H9 (cell line): ENCODE data around the gene PGA3. TPM values are rescaled to one million over a fixed set of nuclear protein-coding genes. Genes with fewer than 3 reads are reported as not detected.
"Not testable (repeated sequence)": the region's sequence is repeated elsewhere in the genome, so short reads cannot be mapped to it uniquely, and the experiment has no call there.

ENCODE experiments used
- DNase-seq: peaks from one replicate; pipeline ENCODE4 v3.0.0-alpha.2; 2017
- H2AFZ ChIP-seq: one replicate; pipeline ENCODE4 v1.6.1; 2013; ENCODE audit warnings: mild to moderate bottlenecking, low read length, control low read depth, moderate library complexity
- H2AK5ac ChIP-seq: 2 replicates; pipeline ENCODE4 v1.6.1; 2013; ENCODE audit warnings: low read length, control low read depth, mixed read lengths; ENCODE audit not compliant: insufficient read length
- H2BK120ac ChIP-seq: one replicate; pipeline ENCODE4 v1.6.1; 2013; ENCODE audit warnings: low read depth, mild to moderate bottlenecking, low read length, control low read depth, inconsistent platforms; ENCODE audit not compliant: poor library complexity, severe bottlenecking
- H2BK12ac ChIP-seq: 2 replicates; pipeline ENCODE4 v1.6.1; 2013; ENCODE audit warnings: low read length, control low read depth, mixed read lengths, low read depth; ENCODE audit not compliant: insufficient read length
- H2BK15ac ChIP-seq: 2 replicates; pipeline ENCODE4 v1.6.1; 2013; ENCODE audit warnings: low read depth, low read length, control low read depth
- H2BK20ac ChIP-seq: one replicate; pipeline ENCODE4 v1.6.1; 2013; ENCODE audit warnings: low read depth, mild to moderate bottlenecking, low read length, control low read depth, inconsistent platforms; ENCODE audit not compliant: poor library complexity, severe bottlenecking
- H2BK5ac ChIP-seq: 2 replicates; pipeline ENCODE4 v1.6.1; 2013; ENCODE audit warnings: low read length, control low read depth, mixed read lengths; ENCODE audit not compliant: insufficient read length
- H3K14ac ChIP-seq: 2 replicates; pipeline ENCODE4 v1.6.1; 2013; ENCODE audit warnings: low read length, control low read depth; ENCODE audit not compliant: insufficient read depth
- H3K18ac ChIP-seq: 2 replicates; pipeline ENCODE4 v1.6.1; 2013; ENCODE audit warnings: low read depth, mild to moderate bottlenecking, mixed read lengths, low read length, control low read depth; ENCODE audit not compliant: insufficient read length
- H3K23ac ChIP-seq: 2 replicates; pipeline ENCODE4 v1.6.1; 2013; ENCODE audit warnings: low read length, control low read depth, mixed read lengths, low read depth; ENCODE audit not compliant: insufficient read length
- H3K23me2 ChIP-seq: 2 replicates; pipeline ENCODE4 v1.6.1; 2013; ENCODE audit warnings: low read depth, mild to moderate bottlenecking, mixed read lengths, low read length, control low read depth; ENCODE audit not compliant: insufficient read length, poor library complexity, severe bottlenecking
- H3K27ac ChIP-seq: 2 replicates; pipeline ENCODE4 v1.5.1; 2013; ENCODE audit warnings: low read length, control low read depth, mixed read lengths, low read depth; ENCODE audit not compliant: insufficient read length
- H3K27me3 ChIP-seq: 2 replicates; pipeline ENCODE4 v1.6.1; 2013; ENCODE audit warnings: low read length, control low read depth, inconsistent platforms; ENCODE audit not compliant: insufficient read depth
- H3K4ac ChIP-seq: 2 replicates; pipeline ENCODE4 v1.6.1; 2013; ENCODE audit warnings: low read depth, mild to moderate bottlenecking, control low read depth, inconsistent platforms, low read length, moderate library complexity
- H3K4me1 ChIP-seq: 2 replicates; pipeline ENCODE4 v1.6.1; 2013; ENCODE audit warnings: low read length, control low read depth, inconsistent platforms; ENCODE audit not compliant: insufficient read depth
- H3K4me2 ChIP-seq: 2 replicates; pipeline ENCODE4 v1.6.1; 2013; ENCODE audit warnings: low read length, control low read depth, mixed read lengths; ENCODE audit not compliant: insufficient read length, insufficient read depth
- H3K56ac ChIP-seq: 2 replicates; pipeline ENCODE4 v1.6.1; 2013; ENCODE audit warnings: low read depth, mild to moderate bottlenecking, mixed read lengths, low read length, control low read depth; ENCODE audit not compliant: insufficient read length
- H3K79me1 ChIP-seq: 2 replicates; pipeline ENCODE4 v1.6.1; 2013; ENCODE audit warnings: low read depth, mild to moderate bottlenecking, moderate library complexity, low read length, control low read depth, inconsistent platforms; ENCODE audit not compliant: insufficient read depth, poor library complexity, severe bottlenecking
- H3K79me2 ChIP-seq: 2 replicates; pipeline ENCODE4 v1.6.1; 2013; ENCODE audit warnings: low read length, control low read depth, inconsistent platforms; ENCODE audit not compliant: insufficient read depth
- H3K9ac ChIP-seq: 2 replicates; pipeline ENCODE4 v1.6.1; 2013; ENCODE audit warnings: low read length, control low read depth, mixed read lengths; ENCODE audit not compliant: insufficient read length; ENCODE audit errors: extremely low read depth
- H3K9me3 ChIP-seq: one replicate; pipeline ENCODE4 v1.6.1; 2013; ENCODE audit warnings: low read depth, low read length, inconsistent platforms; ENCODE audit not compliant: control insufficient read depth
- H3T11ph ChIP-seq: one replicate; pipeline ENCODE4 v1.6.1; 2013; ENCODE audit warnings: mild to moderate bottlenecking, low read length, control low read depth, inconsistent platforms
- H4K20me1 ChIP-seq: one replicate; pipeline ENCODE4 v1.6.1; 2013; ENCODE audit not compliant: control insufficient read depth, insufficient read length, insufficient read depth
- H4K5ac ChIP-seq: 2 replicates; pipeline ENCODE4 v1.6.1; 2013; ENCODE audit warnings: low read depth, mild to moderate bottlenecking, mixed read lengths, low read length, control low read depth; ENCODE audit not compliant: insufficient read length
- H4K8ac ChIP-seq: replicated peaks from 2 replicates; pipeline ENCODE4 v1.6.1; 2013; ENCODE audit warnings: low read length, control low read depth, mixed read lengths, low read depth; ENCODE audit not compliant: insufficient read length
- H4K91ac ChIP-seq: 2 replicates; pipeline ENCODE4 v1.6.1; 2013; ENCODE audit warnings: low read depth, mild to moderate bottlenecking, moderate library complexity, mixed read lengths, low read length, control low read depth; ENCODE audit not compliant: insufficient read length
- H3K27ac Mint-ChIP-seq, 3 experiments: 2 replicates in 2 of 3; 3 replicates in 1 of 3; pipeline ENCODE4 v1.8.0; 2020 to 2021; ENCODE audit warnings: mixed read lengths in 3 of 3, mild to moderate bottlenecking in 1 of 3, moderate library complexity in 1 of 3
- H3K27me3 Mint-ChIP-seq: 2 replicates; pipeline ENCODE4 v1.8.0; 2021; ENCODE audit warnings: low read depth, mild to moderate bottlenecking, moderate library complexity, mixed read lengths
- H3K36me3 Mint-ChIP-seq, 3 experiments: 2 replicates in 2 of 3; 3 replicates in 1 of 3; pipeline ENCODE4 v1.8.0; 2020 to 2021; ENCODE audit warnings: low read depth in 3 of 3, mixed read lengths in 3 of 3; ENCODE audit not compliant: insufficient read depth in 1 of 3
- H3K4me1 Mint-ChIP-seq, 2 experiments: 2 replicates each; pipeline ENCODE4 v1.8.0; 2020; ENCODE audit warnings: mixed read lengths in 2 of 2
- H3K4me3 Mint-ChIP-seq, 2 experiments: 2 replicates in 1 of 2; 3 replicates in 1 of 2; pipeline ENCODE4 v1.8.0; 2020 to 2021; ENCODE audit warnings: mild to moderate bottlenecking in 2 of 2, mixed read lengths in 2 of 2, moderate library complexity in 1 of 2
- H3K9me3 Mint-ChIP-seq, 2 experiments: 2 replicates in 1 of 2; 3 replicates in 1 of 2; pipeline ENCODE4 v1.8.0; 2020; ENCODE audit warnings: mild to moderate bottlenecking in 2 of 2, mixed read lengths in 2 of 2, moderate library complexity in 1 of 2
- CTCF ChIP-seq: fragments of 200-600 bp; sonication (generic); conservative IDR thresholded peaks from 3 replicates; pipeline ENCODE4 v1.8.0; 2021; ENCODE audit warnings: antibody characterized with exemption, mild to moderate bottlenecking
- WGBS: extraction: QIAGEN DNeasy Blood & Tissue Kit; methylation state at CpG from one replicate; pipeline ENCODE4 v1.1.7; 2013; ENCODE audit warnings: missing lambda C conversion rate, low lambda C conversion rate, mixed read lengths; ENCODE audit not compliant: insufficient read length; ENCODE audit errors: extremely low coverage; 5-methylcytosine and 5-hydroxymethylcytosine counted together
- total RNA-seq: library from RNA; stranded (reverse); gene quantifications from 2 replicates; pipeline ENCODE4 v1.2.1, GENCODE V29; 2021

The PGA3 gene
- total RNA-seq, 1 experiment from 2014 or later = not detected

GRCh38 chr11:61176446-61176845, 26.9 kb upstream of the PGA3 start:
- no peak overlapping the region for H2BK12ac ChIP-seq
- no peak overlapping the region for H3K14ac ChIP-seq
- no peak overlapping the region for H3K23ac ChIP-seq
- H4K20me1 ChIP-seq = no peaks in the 10 kb centered on the region
- no peak overlapping the region for H2AK5ac ChIP-seq
- no peak overlapping the region for H4K5ac ChIP-seq
- H3K27me3 Mint-ChIP-seq = peaks cover 32% of the 10 kb centered on the region
- H2BK5ac ChIP-seq = no peak overlapping the region
- no peak overlapping the region for H3K27ac Mint-ChIP-seq
- no peak overlapping the region for H3K56ac ChIP-seq
- no peak overlapping the region for H3K4me3 Mint-ChIP-seq
- H3K4ac ChIP-seq = no peak overlapping the region
- H4K8ac ChIP-seq = no peak overlapping the region
- no peak overlapping the region for H3K9ac ChIP-seq
- H4K91ac ChIP-seq = no peak overlapping the region
- H3K9me3 ChIP-seq = no peaks in the 10 kb centered on the region
- H3K23me2 ChIP-seq = no peaks in the 10 kb centered on the region
- H3K4me2 ChIP-seq = no peak overlapping the region
- H3K27me3 ChIP-seq = no peaks in the 10 kb centered on the region
- no CpG with 5 or more reads among the region's 6 CpGs for WGBS
- no peak for DNase-seq
- H3K18ac ChIP-seq = no peak overlapping the region
- H3K36me3 Mint-ChIP-seq = no peaks in the 10 kb centered on the region; a peak in 1 of 7 replicates
- H3K9me3 Mint-ChIP-seq = peaks cover 2 to 4% of the 10 kb centered on the region in 2 experiments; a peak in 2 of 5 replicates
- H3K4me1 ChIP-seq = no peaks in the 10 kb centered on the region
- H3K4me1 Mint-ChIP-seq = no peaks in the 10 kb centered on the region
- H3K79me2 ChIP-seq = no peaks in the 10 kb centered on the region
- no peak overlapping the region for H2BK120ac ChIP-seq
- H3K79me1 ChIP-seq = no peaks in the 10 kb centered on the region
- no peak overlapping the region for H3T11ph ChIP-seq
- TF ChIP-seq CTCF = no peak
- H3K27ac ChIP-seq = no peak overlapping the region
- no peak overlapping the region for H2AFZ ChIP-seq
- H2BK20ac ChIP-seq = no peak overlapping the region
- H2BK15ac ChIP-seq = no peak overlapping the region

GRCh38 chr11:61180205-61180604, 23.1 kb upstream of the PGA3 start:
- not testable (repeated sequence) for H2BK12ac ChIP-seq

More at GRCh38 chr11:61180205-61180604, 23.1 kb upstream of the PGA3 start:
- H2BK120ac ChIP-seq, H3T11ph ChIP-seq, H2AK5ac ChIP-seq, H3K56ac ChIP-seq, H3K4me1 ChIP-seq, H2AFZ ChIP-seq, H3K4ac ChIP-seq, H3K23ac ChIP-seq, H3K18ac ChIP-seq, H3K36me3 Mint-ChIP-seq, H3K23me2 ChIP-seq, H3K9ac ChIP-seq, H3K27ac Mint-ChIP-seq, H4K8ac ChIP-seq, H3K14ac ChIP-seq, H3K27me3 Mint-ChIP-seq, H3K27ac ChIP-seq, H2BK20ac ChIP-seq, H3K9me3 Mint-ChIP-seq, H3K4me1 Mint-ChIP-seq, H3K27me3 ChIP-seq, H4K91ac ChIP-seq, H3K79me1 ChIP-seq, H3K9me3 ChIP-seq, H2BK5ac ChIP-seq, DNase-seq, H2BK15ac ChIP-seq, H3K4me2 ChIP-seq, H3K79me2 ChIP-seq, H4K20me1 ChIP-seq, H4K5ac ChIP-seq, H3K4me3 Mint-ChIP-seq: not testable (repeated sequence)
- no CpG with 5 or more reads among the region's 6 CpGs for WGBS
